GM19452 (cell line): ENCODE results near the gene PKIG.

ENCODE experiments used
- ATAC-seq: cut with Tn5 transposase; IDR thresholded peaks from one replicate; pipeline ENCODE4 v1.9.1; 2021; ENCODE audit not compliant: unreplicated experiment

Gene PKIG

DNA sequence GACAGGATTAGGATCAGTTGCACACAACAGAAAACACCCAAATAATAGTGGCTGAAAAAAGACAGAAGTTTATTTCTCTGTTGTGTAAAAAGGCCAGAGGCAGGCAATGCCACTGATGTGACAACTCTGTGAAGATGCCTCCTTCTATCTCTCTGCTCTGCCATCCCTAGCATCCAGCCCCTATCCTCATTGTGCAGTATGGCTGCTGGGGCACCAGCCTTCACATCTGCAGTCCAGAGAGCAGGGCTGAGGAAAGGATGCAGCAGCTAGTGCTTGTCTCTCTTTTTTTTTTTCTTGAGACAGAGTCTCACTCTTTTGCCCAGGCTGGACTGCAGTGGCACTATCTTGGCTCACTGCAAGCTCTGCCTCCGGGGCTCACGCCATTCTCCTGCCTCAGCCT lies 75.5 kb downstream of the PKIG start:
- ATAC-seq = no peak

DNA sequence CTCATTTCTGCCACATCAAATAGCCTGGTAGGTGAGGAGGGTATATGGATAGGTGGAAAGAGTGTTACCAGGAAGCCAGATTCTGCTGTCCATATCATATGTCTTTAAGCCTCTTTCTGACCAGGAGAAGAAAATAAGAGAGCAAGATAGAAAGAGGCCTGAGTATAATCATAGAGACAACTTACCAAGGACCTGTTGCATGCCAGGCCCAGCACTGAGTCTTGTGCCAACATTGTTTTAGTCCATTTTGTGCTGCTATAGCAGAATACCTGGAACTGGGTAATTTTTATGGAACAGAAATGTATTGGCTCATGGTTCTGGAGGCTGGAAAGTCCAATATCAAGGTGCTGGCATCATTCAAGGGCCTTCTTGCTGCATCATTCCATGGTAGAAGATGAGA lies 76.4 kb downstream of the PKIG start:
- no peak for ATAC-seq

GRCh38 chr20:44659931-44660330 lies 77.6 kb downstream of the PKIG start:
- no peak for ATAC-seq

- ATAC-seq = no peak
These were observed 78.2 kb downstream of the PKIG start for GRCh38 chr20:44660581-44660980.

DNA sequence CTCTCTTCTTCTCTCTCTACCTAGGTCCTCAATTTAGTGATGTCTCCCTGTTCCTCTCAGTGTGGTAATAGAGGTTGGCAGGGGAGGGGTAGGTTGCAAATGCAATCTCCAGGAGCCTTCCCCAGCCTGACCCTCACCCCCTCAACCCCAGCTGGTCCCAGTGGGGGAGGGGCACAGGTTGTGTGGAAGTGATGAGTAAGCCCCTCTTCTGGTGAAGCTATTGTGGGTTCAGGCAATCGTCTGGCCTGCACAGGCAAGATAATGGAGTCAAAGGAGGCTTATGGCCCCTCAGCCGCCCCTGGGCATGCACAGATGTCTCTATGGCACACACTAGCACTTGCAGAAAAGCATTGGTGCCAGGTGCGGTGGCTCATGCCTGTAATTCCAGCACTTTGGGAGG lies 79.9 kb downstream of the PKIG start:
- no peak for ATAC-seq

DNA sequence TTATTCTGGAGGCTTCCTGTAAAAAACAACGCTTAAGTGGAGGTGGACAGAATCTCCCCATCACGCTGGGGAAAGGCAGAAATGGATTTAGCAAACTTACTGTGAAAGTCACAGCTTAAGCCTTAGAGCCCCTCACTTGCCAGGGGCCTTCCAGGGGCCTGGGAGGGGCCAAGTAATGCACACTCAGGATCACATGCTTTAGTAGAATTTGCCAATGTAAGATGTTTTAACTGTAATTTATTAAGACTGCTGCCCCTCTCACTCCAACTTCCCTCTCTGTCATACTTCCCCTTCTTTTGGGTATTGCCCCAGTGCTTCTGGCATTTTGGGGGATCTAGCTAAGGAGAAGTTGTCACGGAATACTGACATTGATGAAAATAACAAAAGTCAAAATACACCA lies 81.8 kb downstream of the PKIG start:
- no peak for ATAC-seq

- no peak for ATAC-seq
These were observed 83.7 kb downstream of the PKIG start for GRCh38 chr20:44666066-44666465.
